ENCODE data around the gene NEDD4.
A peak's percentile ranks its signal among the peaks of the same experiment; 100 is the strongest.
"Not testable (repeated sequence)": the region's sequence is repeated elsewhere in the genome, so short reads cannot be mapped to it uniquely, and the experiment has no call there.

The NEDD4 gene

DNA sequence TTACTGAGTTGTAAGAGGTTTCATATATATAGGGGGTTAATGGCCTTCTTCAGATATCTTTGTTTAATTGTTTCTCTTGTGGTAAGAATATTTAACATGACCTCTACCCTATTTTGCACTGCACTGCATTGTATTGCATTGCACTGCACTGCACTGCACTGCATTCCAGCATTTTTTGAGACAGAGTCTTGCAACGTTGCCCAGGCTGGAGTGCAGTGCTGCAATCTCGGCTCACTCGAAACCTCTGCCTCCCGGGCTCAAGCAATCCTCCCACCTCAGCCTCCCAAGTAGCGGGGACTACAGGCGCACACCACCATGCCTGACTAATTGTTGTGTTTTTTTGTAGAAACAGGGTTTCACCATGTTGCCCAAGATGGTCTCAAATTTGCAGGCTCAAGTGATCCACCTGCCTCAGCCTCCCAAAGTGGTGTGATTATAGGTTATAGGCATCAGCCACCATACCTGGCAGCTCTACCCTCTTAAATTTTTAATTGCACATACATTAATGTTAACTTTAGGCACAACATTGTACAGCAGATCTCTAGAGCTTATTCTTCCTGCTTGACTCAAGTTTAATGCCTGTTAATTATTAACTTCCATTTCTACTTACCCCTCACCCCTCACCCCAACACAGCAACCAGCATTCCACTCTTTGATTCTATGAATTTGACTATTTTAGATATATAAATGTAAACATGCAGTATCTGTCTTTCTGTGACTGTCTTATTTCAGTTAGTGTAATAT, 38.4 kb downstream of the NEDD4 start:
- DNase-seq: no peak

DNA sequence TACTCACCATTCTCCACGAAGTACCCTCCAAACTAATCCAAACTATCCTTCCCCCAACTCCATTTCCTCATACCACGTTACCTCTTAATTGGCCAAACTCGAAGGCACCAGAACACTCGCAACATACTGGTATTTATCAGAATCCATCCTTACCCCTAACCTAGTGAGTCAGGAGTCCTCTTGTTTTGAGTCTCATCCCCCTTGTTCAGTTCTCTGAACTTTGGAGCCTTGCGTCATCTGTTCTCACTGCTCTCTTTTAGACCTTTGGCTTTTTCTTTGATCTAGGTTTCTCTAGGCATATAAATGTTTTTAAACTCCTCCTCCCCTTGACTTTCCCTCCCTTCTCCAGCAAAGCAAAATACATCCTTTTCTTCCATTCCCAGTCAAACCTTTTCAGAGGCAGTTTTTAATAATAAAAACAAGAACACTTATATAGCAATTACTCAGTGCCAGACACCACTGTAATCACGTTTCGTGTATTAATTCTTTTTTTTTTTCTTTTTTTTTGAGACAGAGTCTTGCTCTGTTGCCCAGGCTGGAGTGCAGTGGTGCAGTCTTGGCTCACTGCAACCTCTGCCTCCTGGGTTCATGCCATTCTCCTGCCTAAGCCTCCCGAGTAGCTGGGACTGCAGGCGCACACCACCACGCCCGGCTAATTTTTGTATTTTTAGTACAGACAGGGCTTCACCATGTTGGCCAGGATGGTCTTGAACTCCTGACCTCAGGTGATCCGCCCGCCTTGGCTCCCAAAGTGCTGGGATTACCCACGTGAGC, 40.7 kb downstream of the NEDD4 start:
- DNase-seq: not testable (repeated sequence)

DNA sequence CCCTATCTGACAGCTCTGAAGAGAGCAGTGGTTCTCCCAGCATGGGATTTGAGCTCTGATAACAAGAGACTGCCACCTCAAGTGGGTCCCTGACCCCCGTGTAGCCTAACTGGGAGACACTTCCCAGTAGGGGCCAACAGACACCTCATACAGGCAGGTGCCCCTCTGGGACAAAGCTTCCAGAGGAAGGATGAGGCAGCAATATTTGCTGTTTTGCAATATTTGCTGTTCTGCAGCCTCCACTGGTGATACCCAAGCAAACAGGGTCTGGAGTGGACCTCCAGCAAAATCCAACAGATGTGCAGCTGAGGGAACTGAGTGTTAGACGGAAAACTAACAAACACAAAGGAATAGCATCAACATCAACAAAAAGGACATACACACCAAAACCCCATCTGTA, 48.8 kb downstream of the NEDD4 start:
- DNase-seq: not testable (repeated sequence)

DNA sequence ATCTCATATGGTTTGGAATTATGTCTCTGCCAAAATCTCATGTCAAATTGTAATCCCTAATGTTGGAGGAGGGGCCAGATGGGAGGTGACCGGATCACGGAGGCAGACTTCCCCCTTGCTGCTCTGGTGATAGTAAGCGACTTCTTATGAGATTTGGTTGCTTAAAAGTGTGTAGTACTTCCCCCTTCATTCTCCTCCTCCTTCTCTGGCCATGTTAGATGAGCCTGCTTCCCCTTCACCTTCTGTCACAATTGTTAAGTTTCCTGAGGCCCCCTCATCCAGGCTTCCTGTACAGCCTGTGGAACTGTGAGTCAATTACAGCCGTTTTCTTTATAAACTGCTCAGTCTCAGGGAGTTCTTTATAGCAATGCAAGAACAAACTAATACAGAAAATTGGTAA, 51.1 kb downstream of the NEDD4 start:
- DNase-seq: peak; percentile 98 to 99

DNA sequence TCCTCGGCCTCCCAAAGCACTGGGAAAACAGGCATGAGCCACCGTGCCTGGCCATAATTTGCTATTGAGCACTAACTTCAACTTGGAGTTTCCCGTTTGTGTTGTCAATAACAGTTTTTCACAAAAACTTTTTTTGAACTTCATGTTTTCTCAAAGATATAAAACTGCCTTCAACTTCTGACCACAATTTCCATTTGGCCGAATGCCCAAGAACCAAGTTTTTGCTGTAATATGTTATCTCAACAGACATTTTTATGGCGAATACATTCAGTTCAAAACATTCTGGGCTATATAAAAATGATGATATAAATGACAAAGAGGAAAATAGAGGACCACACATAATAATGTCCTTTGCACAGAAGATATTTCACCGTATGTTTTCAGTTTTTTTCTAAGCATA, 56.4 kb downstream of the NEDD4 start:
- DNase-seq: peak in 1 of 2 experiments; percentile 19

DNA sequence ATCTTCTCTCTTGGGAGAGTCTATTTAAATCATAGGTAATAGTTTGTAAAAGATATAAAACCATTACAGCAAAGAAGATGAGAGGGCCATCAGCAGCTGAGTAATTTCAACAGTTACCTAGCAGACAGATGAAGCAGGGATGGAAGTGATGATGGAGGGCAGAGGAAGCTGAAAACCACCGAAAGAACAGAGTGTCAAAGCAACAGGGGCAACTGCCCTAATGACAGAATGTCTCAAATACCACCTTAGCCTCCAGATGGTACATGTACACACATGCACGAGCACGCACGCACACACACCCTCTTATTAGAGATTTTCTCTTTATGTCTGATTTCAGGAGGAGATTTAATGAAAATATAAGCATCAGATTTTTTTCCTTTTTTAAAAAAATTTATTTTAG, 64.5 kb downstream of the NEDD4 start:
- DNase-seq: no peak

DNA sequence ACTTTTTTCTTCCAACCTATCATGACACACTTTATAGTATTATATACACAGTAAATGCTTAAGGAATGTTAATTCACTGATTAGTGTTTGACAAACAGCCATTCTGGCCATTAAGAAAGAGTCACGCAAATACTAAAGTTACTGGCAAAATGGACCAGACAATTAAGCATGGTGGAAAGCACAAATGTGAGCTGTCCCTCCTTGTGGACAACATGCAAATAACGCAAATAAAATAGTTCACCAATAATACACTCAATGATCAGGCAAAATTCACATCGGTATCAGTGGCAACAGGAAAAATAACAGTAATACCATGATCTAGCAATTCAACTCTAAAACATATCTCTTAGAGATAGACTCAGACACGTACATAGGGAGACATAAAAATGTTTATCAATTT, 71.7 kb downstream of the NEDD4 start:
- DNase-seq: no peak

DNA sequence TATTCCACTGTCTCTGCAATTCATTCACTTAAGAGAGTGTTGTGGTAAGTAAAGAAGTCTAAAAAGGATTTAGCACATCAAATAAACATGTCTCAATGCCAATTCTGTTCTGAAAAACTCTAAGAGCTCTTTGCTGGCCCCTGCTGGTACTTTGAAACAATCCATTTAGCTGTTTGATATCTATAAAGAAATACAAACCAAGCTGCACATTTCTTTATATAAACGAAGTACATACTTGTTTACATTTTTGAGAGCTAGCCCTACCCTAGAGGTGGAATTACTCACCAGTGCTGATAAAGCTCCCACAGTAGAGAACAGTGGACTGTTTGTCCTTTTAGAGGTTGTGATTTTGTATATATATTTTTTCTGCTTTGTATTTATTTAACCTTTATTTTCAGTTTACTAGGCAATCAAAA, 75.5 kb downstream of the NEDD4 start:
- DNase-seq: peak; percentile 62 to 88

DNA sequence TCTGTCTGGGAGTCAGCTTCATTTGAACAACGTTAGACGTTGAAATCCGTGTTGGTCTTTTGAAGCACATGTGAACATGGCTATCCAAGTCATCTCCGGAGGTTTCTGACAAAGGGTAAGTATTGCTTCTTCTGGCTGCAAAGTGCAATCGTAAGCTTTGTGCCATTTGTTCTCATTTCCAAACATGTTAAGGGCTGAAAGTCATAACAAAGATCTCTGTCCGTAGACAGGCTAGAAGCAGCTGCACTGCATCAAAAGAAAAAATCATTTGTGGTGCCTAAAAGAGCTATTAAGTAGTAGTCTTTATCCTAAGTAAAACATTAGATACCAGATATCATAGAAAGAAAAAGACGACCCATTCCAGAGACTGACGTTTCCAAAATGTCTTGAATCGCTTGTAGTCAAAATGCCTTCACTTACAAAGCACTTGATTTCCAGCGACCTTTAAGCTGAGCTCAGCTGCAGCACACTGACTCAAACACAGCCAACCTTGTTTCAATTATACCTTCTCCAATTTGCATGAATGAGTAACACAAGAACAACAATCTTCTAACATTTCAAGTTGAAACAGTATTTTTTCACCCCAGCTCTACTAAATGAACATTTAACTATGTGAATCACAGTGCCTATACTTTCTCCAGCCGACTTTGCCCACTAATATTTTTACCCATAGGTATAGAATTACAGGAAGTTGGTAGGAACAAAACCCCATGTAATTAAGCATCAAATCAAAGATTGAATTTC, 76.6 kb downstream of the NEDD4 start:
- DNase-seq: no peak

DNA sequence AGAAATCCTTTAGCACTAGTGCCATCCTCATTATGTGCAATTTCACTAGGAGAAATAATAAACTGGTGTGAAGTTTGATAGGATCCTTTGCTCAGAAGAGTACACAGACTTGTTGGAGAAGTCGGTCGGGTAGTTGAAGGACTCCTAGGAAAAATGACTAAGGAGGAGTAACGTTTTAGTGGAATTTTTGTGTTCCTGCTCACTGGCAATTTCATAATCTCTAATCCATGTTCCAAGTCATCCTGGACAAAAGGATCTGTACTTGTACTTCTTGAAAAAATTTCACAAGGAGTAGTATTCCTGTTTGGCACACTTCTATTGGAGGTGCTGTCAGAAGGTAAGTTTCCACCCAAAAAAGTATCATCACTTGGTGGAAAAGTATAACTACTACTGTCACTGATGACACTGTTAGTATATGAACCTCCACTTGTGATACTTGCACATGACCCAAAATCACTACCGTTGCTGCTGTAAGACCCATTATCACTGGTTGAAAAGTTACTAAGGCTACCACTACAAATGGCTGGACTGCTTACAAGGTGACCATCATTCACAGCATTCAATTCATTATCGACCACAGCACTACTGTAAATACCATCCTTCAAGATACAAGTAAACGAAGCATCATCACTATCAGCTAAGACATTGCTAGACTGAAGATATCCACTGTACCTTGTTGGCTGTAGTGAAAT, 77.4 kb downstream of the NEDD4 start:
- no peak for DNase-seq

DNA sequence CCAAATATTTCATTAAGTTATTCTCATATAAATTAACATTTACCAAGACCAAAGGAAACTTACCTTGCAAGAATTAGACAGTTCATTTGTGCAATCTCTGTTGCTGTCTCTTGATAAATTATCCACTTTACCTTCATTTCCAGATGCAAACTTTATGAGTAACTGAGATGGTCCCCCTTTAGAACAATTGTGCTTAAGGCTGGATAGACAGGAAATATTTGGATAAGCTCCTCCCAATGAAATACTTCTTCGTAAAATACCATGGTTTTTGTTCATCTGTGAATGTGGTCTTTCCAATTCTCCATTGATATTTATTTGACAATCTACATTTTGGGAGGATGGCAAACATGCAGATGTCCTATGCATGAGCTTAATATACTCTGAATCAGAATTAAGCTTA, 78.2 kb downstream of the NEDD4 start:
- DNase-seq: no peak

DNA sequence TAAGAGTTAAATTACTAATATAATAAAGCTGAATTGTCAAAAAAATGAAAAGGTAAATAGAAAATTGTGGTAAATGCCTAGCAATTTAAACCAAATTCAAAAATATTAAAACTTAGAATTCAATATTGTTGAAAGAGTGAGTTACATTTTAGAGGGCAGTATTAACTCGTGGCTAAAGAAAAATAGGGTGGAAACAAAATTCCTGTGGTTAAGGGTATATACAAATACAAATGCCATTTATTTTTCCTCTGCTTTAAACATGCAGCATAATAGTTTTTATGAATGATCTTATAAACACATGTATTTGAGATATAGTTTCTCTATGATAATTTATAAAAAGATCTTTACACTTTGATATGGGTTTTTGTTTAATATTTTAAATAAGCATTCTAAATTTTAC, 79.0 kb downstream of the NEDD4 start:
- no peak for DNase-seq

DNA sequence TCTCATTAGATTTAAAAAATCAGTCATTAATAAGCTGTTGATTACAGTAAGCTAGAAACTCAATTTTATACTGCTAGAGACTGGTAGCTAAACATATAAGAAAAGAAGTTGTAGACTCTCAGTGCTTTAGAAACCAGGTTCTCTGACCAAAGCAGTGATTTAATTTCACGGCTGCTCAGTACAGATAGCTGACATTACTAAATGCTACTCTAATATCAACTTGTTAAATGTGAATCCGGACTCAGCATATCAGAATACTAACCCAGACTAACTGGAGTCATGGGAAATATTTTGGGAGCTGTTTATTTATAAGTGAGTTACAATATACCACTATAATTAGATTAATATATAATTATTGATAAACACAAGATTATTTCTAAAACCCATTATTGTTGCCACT, 80.4 kb downstream of the NEDD4 start:
- DNase-seq: no peak

DNA sequence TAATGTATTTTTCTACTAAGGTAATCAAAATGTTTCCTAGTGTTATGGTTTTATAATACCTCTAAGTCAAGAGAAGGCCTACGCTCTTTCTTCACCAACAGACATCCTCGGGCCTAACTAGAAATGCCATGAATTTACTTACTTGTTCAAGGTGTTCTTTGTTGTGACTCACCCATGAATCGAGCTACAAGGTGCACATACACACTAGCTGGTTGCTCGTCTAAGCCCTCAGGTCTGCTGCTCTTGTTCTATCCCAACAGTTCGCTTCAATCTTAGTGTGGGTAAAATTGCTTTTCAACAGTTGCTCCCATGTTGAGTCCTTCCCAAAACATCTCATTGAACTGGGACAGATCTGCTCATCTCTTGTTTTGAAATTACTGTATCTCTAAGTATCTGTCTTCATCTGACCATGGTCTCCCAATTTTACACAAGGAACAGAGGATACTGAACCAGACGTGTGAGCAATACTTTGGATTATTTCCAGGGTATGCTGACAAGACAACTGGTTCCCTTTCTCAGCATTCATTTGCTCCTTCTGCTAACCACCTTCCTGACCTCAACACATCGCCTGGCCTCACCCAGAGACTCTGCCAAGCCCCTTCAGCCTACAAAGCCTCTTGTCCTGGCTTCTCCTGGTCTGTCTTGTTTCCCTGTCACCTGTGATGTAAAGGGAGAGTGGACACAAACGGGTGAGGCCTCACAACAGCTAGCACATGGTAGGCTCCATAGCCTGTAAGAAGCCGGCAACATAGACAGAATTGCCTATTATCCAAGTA, 84.2 kb downstream of the NEDD4 start:
- DNase-seq: peak; percentile 27 to 28

DNA sequence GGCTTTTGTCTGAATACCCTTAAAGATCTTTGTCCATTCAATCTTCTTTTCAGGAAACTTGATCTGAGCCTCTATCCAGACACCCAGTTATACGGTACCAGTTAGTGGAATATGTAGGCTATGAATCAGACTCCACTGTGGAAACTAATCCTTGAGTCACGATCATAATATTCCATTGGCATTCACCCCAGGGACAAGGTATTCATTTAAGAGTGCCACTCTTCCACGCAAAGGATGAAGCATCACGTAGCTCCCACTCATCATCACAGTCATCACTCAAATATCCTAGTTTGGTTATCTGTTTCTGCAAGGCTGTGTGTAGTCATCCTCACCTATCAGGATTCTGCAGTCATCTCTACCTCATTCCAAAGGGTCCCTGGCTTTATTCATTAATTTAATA, 85.6 kb downstream of the NEDD4 start:
- DNase-seq: no peak

DNA sequence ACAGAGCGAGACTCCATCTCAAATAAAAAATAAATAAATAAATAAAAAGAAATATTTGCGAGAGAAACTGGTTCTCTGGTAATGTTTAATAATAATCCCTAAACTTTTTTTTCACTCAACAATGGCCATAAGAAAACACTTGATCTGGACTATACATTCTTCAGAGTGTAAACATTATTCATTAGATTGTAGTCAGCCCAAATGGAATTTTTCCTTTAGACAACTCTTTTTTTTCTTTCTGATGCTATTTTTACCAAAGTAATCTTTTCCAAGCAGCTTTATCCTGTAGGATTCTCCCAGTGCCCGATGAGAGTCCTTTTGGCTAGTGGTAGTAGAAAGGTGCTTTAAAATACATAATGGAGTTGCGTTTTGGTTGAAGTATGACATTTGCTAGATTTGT, 90.4 kb downstream of the NEDD4 start:
- no peak for DNase-seq

DNA sequence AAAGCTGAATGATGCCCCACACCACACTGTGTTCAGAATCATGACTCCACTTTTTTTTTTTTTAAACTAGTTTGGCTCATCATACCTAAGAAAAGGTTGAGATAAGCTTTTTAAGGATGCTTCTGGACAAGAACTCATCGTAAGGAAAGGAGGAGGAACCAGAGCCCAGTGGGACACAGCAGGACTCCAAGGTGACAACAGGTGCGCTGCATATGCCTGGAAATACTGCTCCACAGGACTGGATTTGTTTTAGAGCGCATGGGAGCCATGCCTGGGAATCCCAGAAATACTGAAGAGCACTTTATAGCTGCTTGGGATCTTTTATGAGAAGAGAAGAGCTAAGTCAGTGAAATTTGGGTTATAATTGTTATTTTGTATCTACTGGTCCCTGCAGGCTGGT, 93.4 kb downstream of the NEDD4 start:
- DNase-seq: no peak

DNA sequence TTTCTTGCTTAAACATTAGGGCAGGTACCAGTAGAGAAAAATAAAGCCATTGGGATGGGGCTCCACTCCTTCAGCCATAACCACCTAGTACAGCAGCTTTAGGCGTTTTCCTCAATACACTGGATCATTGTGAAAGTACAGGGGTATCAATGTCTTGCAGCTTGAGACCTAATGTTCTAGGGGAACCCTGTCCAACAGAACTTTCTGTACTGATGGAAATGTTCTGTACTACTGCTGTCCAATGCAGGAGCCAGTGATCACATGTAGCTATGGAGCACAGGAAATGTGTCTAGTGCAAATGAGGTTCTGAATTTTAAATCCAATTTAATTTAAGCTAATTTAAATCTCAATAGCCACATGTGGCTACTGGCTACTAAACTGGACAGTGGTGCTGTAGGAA, 93.9 kb downstream of the NEDD4 start:
- DNase-seq: no peak

DNA sequence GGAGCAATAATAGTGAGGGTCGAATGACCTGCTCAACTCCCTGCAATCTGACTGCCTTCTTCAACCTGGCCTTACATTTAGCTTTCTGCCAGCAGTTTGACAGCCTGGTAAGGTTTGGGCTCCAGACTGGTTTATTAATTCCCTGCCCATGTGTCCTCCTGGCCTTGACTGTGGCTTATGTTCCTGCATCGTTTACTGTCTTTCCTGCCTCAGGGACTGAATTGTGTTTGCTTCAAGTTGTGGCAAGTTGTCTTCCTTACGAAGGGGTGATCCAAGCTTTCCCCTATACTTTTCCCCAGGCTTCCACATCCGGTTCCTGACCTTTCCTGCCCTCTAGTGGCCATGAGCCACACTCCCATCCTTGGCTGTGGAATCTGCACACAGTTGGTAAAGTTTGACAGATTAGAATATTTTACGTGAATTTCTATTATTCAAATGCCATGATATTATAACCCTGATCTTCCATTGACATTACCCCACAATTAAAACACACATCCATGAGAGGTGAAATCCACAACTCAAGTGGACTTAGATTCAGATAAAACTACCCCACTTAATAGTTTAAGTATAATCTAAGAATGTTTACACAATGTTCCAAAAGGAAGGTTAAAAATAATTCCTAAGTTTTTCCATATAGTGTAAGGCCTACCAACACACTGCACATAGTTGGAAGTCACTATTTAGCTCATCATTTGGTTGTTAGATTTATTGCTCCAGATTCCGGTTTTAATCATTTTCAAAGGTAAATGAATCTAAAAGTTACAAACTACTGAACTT, 95.7 kb downstream of the NEDD4 start:
- DNase-seq: peak; percentile 31 to 32

DNA sequence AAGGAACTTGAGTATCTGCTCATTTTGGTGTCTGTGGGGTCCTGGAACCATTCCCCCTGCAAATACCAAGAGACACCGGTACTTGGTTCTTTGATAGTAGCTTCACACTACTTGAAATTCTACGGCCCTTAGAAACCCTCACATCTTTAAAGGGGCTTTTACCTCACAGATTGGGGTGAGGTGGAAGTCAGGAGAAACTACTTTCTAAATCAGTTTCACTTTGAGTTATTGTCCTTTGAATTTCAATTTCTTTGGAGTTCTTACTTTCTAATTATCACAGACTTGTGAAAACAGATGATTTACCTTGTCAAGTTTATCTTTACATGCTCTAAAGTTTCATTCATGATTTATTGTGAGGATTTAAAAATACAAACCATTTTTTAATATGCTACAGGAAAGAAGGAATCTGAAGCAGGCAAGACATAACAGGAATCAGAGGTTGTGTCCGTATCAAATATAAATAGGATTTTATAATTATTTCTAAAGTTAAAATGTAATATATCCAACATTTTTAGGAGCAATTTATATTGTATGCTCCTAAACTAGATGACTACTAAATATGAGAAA, 98.9 kb downstream of the NEDD4 start:
- no peak for DNase-seq

DNA sequence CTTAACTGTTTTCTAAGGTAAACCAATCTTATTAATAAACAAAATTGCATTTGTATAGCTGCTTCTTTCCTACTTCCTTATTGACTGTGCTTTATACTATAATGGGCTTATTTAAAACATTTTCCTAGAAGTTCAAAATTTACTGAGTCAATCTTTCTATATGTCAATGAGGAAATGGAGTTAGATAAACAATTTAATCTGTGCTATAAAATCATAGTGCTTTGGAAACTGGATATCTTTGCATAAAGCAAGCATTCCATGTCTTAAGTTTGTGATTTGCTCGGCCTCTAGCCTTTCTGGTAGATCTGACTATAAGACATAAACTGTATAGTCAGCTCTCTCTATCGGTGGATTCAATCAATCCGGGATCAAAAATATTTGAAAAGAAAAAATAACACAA, 99.6 kb downstream of the NEDD4 start:
- no peak for DNase-seq

Data from Kasumi-1 (cell line).